Central memory CD8-positive, alpha-beta T cell (primary cell): Measurements from ENCODE around the gene VASN.

Source experiments
- ATAC-seq: fragments of 150-1000 bp; cut with Tn5 transposase; replicated peaks from 2 replicates; pipeline ENCODE4 v1.10.0; 2022; ENCODE audit warnings: mild to moderate bottlenecking, moderate FRiP score, moderate number of reproducible peaks; ENCODE audit not compliant: poor library complexity, severe bottlenecking; ENCODE audit errors: extremely low read depth
- DNase-seq, 2 donors: peaks; one replicate each; pipeline ENCODE4 v3.0.0; 2021; ENCODE audit warnings: low spot score in 2 of 2
- H3K27ac Mint-ChIP-seq: one replicate; pipeline ENCODE4 v1.8.0; 2022; ENCODE audit warnings: low read depth, mild to moderate bottlenecking, moderate library complexity, mixed read lengths
- H3K27me3 Mint-ChIP-seq: one replicate; pipeline ENCODE4 v1.8.0; 2022; ENCODE audit warnings: mixed read lengths
- H3K36me3 Mint-ChIP-seq: one replicate; pipeline ENCODE4 v1.8.0; 2022; ENCODE audit warnings: mild to moderate bottlenecking, moderate library complexity, mixed read lengths; ENCODE audit not compliant: insufficient read depth
- H3K4me1 Mint-ChIP-seq: one replicate; pipeline ENCODE4 v1.8.0; 2022; ENCODE audit warnings: mixed read lengths
- H3K4me3 Mint-ChIP-seq: one replicate; pipeline ENCODE4 v1.8.0; 2022; ENCODE audit warnings: mild to moderate bottlenecking, moderate library complexity, mixed read lengths
- H3K9me3 Mint-ChIP-seq: one replicate; pipeline ENCODE4 v1.8.0; 2022; ENCODE audit warnings: mixed read lengths

The VASN gene

GRCh38 chr16:4414187-4414917 lies 42.7 kb downstream of the VASN start:
- ATAC-seq (peak; percentile 65), DNase-seq (peak; percentile 54 to 79)
- H3K9me3 Mint-ChIP-seq = no peaks in the 10 kb centered on the region
- H3K36me3 Mint-ChIP-seq = peaks cover 59% of the 10 kb centered on the region
- H3K4me3 Mint-ChIP-seq = peak overlapping the region; percentile 93
- H3K27ac Mint-ChIP-seq = peak overlapping the region; percentile 97
- peaks cover 40% of the 10 kb centered on the region for H3K4me1 Mint-ChIP-seq
- H3K27me3 Mint-ChIP-seq = no peaks in the 10 kb centered on the region

- peaks cover 34% of the 10 kb centered on the region for H3K4me1 Mint-ChIP-seq
Measured at GRCh38 chr16:4415538-4416199, 44.0 kb downstream of the VASN start.

GRCh38 chr16:4416200-4417032 lies 44.8 kb downstream of the VASN start, which contains the start of gene CORO7:
Gene CORO7 (minus strand): TSS chr16:4416596. CDS start chr16:4416518, 78 bp downstream.
- no peaks in the 10 kb centered on the region for H3K9me3 Mint-ChIP-seq
- H3K4me3 Mint-ChIP-seq = peak within 1 kb of the TSS; percentile 93
- peaks cover 30% of the 10 kb centered on the region for H3K4me1 Mint-ChIP-seq
- no peaks in the 10 kb centered on the region for H3K27me3 Mint-ChIP-seq
- peaks cover 44% of the 10 kb centered on the region for H3K36me3 Mint-ChIP-seq
- peak; percentile 68 for ATAC-seq
- peak within 1 kb of the TSS; percentile 97 for H3K27ac Mint-ChIP-seq
- peak; percentile 99 to 100 for DNase-seq

More at GRCh38 chr16:4415538-4416199, 44.0 kb downstream of the VASN start:
- peak overlapping the region; percentile 93 for H3K4me3 Mint-ChIP-seq
- ATAC-seq = peak; percentile 1
- no peaks in the 10 kb centered on the region for H3K27me3 Mint-ChIP-seq
- H3K9me3 Mint-ChIP-seq = no peaks in the 10 kb centered on the region
- DNase-seq = peak; percentile 49 to 60
- H3K27ac Mint-ChIP-seq = peak overlapping the region; percentile 97
- H3K36me3 Mint-ChIP-seq = peaks cover 48% of the 10 kb centered on the region

GRCh38 chr16:4419402-4419959 lies 47.8 kb downstream of the VASN start:
- Mint-ChIP-seq H3K4me3 (no peak overlapping the region), H3K27ac (no peak overlapping the region), H3K27me3 (no peaks in the 10 kb centered on the region), H3K36me3 (peaks cover 18% of the 10 kb centered on the region), H3K9me3 (no peaks in the 10 kb centered on the region), H3K4me1 (peaks cover 19% of the 10 kb centered on the region)
- no peak for DNase-seq
- ATAC-seq = no peak

DNA sequence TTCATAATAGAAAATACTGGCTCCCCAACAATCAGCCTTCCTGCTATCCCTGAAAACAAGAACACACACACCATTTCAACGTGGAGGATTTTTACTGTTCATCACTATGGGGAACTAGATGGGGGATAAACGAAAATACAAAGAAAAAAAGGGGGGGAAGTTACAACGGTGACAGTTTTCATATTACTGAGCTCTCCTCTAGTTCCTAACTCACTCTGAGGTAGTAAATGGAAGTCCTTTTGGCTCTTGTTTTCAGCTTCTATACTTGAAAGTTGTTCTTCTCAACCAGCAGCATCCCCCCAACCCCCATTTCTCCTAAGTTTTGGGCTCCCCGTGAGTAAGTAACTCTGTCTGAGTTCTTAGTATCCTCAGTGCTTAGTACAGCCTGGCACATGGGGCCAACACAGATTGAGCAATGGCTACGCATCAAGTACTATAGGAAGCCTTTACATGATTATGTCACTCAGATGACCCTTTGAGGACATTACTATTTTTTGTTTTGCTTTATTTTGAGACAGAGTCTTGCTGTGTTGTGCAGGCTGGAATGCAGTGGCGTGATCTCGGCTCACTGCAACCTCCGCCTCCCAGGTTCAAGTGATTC lies 49.0 kb downstream of the VASN start:
- H3K4me1 Mint-ChIP-seq = peaks cover 19% of the 10 kb centered on the region
- no peak overlapping the region for H3K4me3 Mint-ChIP-seq
- no peak overlapping the region for H3K27ac Mint-ChIP-seq
- no peak for ATAC-seq
- DNase-seq = no peak
- no peaks in the 10 kb centered on the region for H3K9me3 Mint-ChIP-seq
- no peaks in the 10 kb centered on the region for H3K27me3 Mint-ChIP-seq
- H3K36me3 Mint-ChIP-seq = peaks cover 15% of the 10 kb centered on the region

DNA sequence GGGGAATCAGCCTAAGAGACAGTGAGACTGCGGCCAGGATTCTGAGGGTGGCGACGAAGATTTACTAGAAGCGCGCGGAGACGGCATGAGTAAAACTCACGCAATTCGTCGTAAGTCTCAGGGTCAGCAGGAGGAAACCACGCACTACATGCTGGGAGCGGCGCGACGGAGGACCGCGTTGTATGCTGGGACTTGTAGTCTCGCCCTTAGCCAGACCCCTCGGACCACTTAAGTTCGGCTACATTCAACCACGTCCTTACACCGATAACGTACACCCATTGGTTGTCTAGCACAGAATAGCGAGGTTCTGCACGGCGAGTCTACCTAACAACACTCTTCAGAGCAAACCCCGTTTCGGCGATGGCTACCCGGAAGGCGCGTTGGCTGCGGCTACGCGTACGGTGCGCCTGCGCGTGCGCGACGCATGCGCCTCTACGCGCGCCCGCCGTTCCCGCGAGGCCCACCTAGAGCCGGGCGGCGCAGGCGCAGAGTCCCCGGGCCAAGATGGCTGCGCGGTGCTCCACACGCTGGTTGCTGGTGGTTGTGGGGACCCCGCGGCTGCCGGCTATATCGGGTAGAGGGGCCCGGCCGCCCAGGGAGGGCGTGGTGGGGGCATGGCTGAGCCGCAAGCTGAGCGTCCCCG lies 53.9 kb downstream of the VASN start, which contains the start of gene DNAJA3:
TSS of gene DNAJA3 (plus strand) at position 491 of the 643 bp plus-strand sequence. CDS start at position 505, 14 bp downstream.
- Mint-ChIP-seq H3K27ac (peak within 1 kb of the TSS; percentile 99), H3K9me3 (no peaks in the 10 kb centered on the region), H3K36me3 (peaks cover 21% of the 10 kb centered on the region), H3K4me1 (peaks cover 30% of the 10 kb centered on the region), H3K27me3 (no peaks in the 10 kb centered on the region), H3K4me3 (peak within 1 kb of the TSS; percentile 95)
- DNase-seq = peak; percentile 84 to 90
- peak; percentile 91 for ATAC-seq

DNA sequence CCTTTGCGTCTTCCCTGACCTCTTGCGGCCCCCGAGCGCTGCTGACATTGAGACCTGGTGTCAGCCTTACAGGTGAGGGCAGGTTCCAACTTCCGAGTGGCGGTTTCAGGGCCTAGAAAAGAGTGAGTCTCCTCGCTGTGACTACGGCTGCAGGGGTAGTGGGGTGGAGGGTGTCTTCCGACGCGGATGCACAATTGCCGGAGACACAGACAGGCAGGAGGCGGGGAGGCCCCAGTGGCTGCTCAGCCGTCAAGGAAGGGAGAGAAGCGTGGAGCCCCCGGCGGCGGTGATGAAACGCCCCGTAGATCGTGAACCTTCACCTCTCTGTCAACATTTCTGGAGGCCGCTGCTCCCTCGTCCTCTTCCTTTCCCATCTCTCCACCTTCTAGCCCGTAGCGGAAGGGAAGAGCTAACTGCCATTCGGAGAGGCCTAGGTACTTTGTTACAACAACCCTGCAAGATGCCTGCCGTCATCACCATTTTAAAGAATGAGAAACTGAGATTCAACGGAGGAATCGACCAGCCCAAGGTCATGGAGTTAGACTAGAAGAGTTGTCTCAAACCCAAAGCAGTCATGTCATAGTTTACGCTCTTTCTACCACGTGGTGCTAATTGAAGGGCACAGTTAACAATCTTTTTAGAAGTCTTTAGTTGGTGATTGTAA lies 54.5 kb downstream of the VASN start:
- Mint-ChIP-seq H3K4me3 (peak overlapping the region; percentile 95), H3K27ac (peak overlapping the region; percentile 99), H3K4me1 (peaks cover 30% of the 10 kb centered on the region), H3K36me3 (peaks cover 23% of the 10 kb centered on the region), H3K27me3 (no peaks in the 10 kb centered on the region), H3K9me3 (no peaks in the 10 kb centered on the region)
- DNase-seq (no peak), ATAC-seq (peak; percentile 53)

DNA sequence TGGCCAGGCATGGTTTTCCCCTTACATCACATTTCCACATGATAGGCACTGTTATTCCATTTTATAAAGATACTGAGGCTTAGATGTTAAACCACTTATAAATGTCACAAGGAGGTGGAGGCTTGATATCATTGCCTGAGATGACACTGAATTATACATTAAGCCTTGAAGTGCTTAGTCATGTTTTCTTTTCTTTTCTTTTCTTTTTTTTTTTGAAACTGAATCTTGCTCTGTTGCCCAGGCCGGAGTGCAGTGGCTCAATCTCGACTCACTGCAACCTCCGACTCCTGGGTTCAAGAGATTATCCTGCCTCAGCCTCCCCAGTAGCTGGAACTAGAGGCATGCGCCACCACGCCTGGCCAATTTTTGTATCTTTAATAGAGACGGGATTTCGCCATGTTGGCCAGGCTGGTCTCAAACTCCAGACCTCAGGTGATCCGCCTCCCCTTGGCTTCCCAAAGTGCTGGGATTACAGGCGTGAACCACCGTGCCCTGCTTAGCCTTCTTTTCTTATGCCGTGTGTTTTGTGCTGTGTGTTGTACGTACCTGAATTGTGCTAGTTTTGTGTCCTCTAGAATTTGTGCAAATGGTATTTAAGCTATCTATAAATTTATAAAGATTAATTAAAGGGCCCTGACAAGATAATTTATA lies 55.2 kb downstream of the VASN start:
- H3K27me3 Mint-ChIP-seq = no peaks in the 10 kb centered on the region

DNA sequence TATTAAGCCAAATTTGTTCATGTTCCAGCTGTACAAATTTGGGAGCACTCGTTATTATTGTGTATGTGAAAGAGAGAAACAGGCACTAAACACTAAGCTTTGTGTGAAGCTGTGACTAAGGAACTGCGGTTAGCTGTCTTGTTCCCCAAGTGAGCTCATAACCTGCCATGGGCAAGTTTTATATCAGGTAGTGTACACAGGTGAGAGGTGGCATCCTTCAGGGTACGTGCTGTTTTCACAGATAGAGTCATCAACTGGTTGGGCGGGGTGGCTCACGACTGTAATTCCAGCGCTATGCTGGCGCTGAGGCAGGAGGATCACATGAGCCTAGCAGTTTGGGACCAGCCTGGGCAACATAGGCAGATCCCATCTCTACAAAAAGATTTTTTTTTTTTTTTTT lies 56.9 kb downstream of the VASN start:
- H3K4me1 Mint-ChIP-seq = peaks cover 34% of the 10 kb centered on the region
- no peak for ATAC-seq
- no peak for DNase-seq
- no peak overlapping the region for H3K4me3 Mint-ChIP-seq
- H3K27me3 Mint-ChIP-seq = no peaks in the 10 kb centered on the region
- H3K9me3 Mint-ChIP-seq = no peaks in the 10 kb centered on the region
- H3K27ac Mint-ChIP-seq = no peak overlapping the region
- peaks cover 31% of the 10 kb centered on the region for H3K36me3 Mint-ChIP-seq

More for the DNA sequence above, 55.2 kb downstream of the VASN start:
- Mint-ChIP-seq H3K4me3 (peak overlapping the region; percentile 95), H3K9me3 (no peaks in the 10 kb centered on the region), H3K4me1 (peaks cover 30% of the 10 kb centered on the region), H3K27ac (peak overlapping the region; percentile 99), H3K36me3 (peaks cover 26% of the 10 kb centered on the region)
- DNase-seq = no peak
- ATAC-seq = no peak

GRCh38 chr16:4431023-4431422 lies 59.4 kb downstream of the VASN start:
- no peak overlapping the region for H3K4me3 Mint-ChIP-seq
- H3K9me3 Mint-ChIP-seq = no peaks in the 10 kb centered on the region
- ATAC-seq (no peak), DNase-seq (no peak)
- H3K36me3 Mint-ChIP-seq = peaks cover 38% of the 10 kb centered on the region
- no peaks in the 10 kb centered on the region for H3K27me3 Mint-ChIP-seq
- H3K27ac Mint-ChIP-seq = peak overlapping the region; percentile 57
- H3K4me1 Mint-ChIP-seq = peaks cover 22% of the 10 kb centered on the region
